ENCODE data around the gene TMEM200A.

The TMEM200A gene

DNA sequence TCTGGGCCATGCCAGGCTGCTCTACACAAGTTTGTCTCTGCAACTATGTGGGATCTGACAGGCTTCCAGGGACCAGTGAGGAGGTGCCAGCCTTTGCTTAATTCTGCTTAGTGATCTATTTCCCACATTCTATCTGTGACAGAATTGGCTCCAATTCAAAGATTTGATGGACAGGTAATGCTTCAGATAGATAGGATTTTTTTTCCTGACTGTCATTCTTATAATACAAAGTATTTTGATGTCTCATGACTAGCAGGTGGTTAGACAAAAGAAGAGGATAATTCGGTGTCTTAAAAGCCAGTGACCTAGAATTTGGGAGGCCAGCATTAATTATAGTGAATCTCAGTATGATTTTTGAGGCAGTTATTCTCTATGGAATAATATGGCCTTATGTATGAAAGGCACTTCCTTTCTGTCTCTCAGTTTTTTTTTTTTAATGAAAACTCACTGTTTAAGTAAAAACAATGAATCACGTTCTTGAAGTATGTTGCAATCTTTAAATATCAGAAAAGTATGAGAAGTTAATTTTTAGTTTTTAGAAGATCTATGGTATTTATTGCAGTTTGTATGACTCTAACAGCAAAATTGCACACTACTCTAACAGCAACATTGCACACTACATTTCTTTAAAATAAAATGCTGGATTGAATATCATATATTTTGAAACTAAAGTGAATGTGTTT is 43.7 kb downstream of the TMEM200A start:
- H3K27ac ChIP-seq: no peak overlapping the region
- TF ChIP-seq, protein P1, sequence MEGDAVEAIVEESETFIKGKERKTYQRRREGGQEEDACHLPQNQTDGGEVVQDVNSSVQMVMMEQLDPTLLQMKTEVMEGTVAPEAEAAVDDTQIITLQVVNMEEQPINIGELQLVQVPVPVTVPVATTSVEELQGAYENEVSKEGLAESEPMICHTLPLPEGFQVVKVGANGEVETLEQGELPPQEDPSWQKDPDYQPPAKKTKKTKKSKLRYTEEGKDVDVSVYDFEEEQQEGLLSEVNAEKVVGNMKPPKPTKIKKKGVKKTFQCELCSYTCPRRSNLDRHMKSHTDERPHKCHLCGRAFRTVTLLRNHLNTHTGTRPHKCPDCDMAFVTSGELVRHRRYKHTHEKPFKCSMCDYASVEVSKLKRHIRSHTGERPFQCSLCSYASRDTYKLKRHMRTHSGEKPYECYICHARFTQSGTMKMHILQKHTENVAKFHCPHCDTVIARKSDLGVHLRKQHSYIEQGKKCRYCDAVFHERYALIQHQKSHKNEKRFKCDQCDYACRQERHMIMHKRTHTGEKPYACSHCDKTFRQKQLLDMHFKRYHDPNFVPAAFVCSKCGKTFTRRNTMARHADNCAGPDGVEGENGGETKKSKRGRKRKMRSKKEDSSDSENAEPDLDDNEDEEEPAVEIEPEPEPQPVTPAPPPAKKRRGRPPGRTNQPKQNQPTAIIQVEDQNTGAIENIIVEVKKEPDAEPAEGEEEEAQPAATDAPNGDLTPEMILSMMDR (conservative IDR thresholded peaks at IDR 0.05): no peak

DNA sequence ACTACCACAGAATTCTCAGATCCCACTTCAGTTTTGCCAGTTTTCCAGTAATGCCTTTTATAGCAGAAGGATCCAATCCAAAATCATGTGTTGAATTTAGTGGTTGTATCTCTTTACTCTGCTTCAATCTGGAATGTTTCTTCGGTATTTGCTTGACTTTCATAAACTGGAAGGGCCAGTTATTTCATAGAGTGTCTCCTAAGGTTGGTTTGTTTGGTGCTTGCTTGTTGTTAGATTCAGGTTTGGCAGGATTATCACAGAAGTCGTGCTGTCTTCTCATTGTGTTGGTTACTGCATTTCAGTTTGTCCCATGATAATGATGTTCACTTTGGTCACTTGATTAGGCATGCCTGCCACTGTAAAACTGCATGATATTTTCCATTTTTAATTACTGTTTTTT is 45.7 kb downstream of the TMEM200A start:
- TF ChIP-seq, protein P1 (conservative IDR thresholded peaks at IDR 0.05): no peak
- H3K27ac ChIP-seq: peak overlapping the region; percentile 40

DNA sequence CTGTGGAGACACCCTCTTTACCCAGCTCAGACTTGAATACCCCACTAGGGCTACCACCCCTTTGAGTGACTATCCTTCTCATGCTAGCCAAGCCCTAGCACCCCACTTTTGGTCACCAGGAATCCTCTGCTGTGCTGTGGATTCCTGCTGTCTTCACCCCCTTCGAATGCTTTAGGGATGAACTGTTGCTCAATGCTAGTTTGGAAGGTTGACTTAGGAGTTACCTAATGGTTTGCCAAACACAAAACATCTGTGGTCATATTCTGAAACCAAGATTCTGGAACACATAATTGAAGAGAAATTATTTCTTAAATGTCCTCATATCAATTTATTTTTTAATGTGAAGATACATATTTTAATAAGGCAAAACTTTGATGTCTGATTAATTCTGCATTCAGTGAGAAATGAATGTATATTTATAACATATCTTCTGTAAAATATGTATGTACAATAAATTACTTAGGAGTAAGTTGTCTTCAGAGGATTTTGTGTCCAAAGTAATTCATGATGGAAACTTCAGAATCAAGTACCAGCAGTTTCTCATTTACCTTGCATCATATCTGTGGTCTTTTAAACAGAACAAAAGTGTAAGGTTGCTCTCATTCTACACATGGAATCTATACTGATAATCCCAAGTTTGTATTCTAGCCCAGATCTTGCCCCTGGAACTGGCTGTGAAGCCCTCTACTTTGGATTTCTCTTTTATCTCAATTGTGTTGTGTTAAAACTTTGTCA is 46.9 kb downstream of the TMEM200A start:
- TF ChIP-seq, protein P1 (conservative IDR thresholded peaks at IDR 0.05): no peak

DNA sequence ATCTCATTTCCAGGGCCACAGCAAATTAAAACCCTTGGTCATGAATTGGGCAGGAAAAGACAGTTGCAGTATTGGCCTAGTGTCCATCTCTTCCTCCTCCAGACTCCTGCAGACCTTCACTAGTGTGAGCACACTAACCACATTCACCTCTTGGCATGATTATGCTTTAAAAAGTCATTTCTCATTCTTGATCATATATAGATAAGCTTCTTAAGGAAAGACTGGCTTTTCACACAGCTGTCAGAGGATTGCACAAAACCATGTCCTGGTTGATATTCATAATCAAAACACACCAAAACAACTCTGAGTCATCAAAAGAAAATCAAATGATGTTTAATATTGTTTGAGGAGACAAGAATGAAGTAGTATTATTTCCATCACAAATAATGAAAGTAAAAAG is 52.1 kb downstream of the TMEM200A start:
- H3K27ac ChIP-seq: no peak overlapping the region
- TF ChIP-seq, protein P1 (conservative IDR thresholded peaks at IDR 0.05): no peak

More for the DNA sequence above, 46.9 kb downstream of the TMEM200A start:
- peak overlapping the region; percentile 40; the same call in 1 of the 2 replicates for H3K27ac ChIP-seq

DNA sequence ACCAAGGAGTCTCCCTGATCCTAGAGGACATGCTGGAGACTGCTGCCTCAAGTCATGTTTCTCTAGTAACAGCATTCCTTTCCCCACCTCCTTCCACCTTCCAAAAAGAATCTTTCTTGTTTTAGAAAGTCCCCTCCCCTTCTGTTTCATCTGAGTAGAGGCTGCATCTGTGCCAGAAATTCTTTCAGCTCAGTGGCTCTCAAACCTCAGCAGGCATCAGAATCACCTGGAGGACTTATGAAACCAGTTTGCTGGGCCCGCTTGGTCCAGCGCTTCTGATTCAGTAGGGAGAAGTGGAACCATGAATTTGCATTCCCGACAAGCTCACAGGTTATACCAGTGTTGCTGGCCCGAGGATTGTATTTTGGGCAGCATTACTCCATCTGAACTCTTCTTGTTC is 55.1 kb downstream of the TMEM200A start:
- H3K27ac ChIP-seq: no peak overlapping the region
- TF ChIP-seq, protein P1 (conservative IDR thresholded peaks at IDR 0.05): no peak

DNA sequence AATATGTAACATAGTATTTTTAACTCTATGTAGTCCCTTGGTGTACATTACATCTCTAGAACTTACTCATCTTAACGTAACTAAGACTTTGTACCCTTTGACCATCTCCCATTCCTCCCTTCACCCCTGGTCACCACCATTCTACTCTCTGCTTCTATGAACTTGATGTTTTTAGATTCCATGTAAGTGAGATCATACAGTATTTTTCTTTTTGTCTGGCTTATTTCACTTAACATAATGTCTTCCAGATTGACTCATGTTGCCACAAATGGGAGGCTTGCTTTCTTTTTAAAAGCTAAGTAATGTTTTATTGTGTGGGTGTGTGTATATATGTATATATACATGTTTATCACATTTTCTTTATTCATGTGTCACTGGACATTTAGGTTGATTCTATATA is 55.8 kb downstream of the TMEM200A start:
- TF ChIP-seq, protein P1 (conservative IDR thresholded peaks at IDR 0.05): no peak
- H3K27ac ChIP-seq: no peak overlapping the region

DNA sequence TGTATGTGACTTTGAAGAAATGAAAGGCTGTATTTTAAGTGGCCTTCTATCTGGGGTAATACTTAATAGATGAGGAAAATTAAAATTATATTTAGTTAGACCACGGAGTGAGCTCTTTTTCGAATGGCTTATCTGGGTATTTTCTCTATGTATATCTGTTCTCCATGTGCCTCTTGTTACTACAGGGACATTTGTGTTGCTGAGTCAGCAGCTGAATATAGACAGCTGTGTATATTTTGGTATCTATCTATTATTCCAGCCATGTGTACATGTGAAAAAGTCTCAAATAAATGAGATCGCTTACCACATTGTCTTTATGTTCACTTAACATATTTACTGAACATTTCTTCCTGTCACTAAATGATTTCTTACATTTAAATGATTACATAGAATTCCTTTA is 57.2 kb downstream of the TMEM200A start:
- TF ChIP-seq, protein P1 (conservative IDR thresholded peaks at IDR 0.05): no peak
- H3K27ac ChIP-seq: no peak overlapping the region

All from VCaP (cell line).